ENCODE measurements around the gene SAMM50.

The SAMM50 gene

DNA sequence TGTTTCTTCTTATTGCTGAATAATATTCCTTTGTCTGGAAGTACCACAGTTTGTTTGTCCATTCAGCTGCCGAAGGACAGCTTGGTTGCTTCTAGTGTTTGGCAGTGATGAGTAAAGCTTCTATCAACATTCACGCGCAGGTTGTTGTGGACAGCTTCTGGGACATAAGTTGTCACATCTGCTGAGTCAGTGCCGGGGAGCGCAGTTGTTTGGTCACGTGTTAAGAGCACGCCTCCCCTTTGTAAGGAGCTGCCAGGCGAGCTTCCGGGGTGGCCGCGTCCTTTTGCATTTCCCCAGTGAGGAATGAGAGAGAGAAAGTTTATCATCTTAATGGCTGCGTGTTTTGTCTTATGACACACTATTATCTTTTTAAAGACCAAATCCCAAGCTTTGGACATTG lies 30.3 kb downstream of the SAMM50 start:
- Histone ChIP-seq H3K27me3 (ENCODE audit: control insufficient read depth, low read length) (no peaks in the 10 kb centered on the region), H3K4me3 (ENCODE audit: low read length) (no peak overlapping the region), H3F3A (ENCODE audit: control insufficient read depth, insufficient read depth) (no peaks in the 10 kb centered on the region), H3K9me2 (replicated peaks; ENCODE audit: control insufficient read depth, low read length) (no peaks in the 10 kb centered on the region), H3K36me3 (ENCODE audit: control insufficient read depth, low read length) (peaks cover 69% of the 10 kb centered on the region), H3K4me2 (ENCODE audit: low read length) (no peak overlapping the region), H3K4me1 (ENCODE audit: control insufficient read depth, low read length) (no peaks in the 10 kb centered on the region), H3K27ac (ENCODE audit: low read depth, low read length) (no peak overlapping the region), H3K79me2 (ENCODE audit: control insufficient read depth, low read length) (no peaks in the 10 kb centered on the region), H3K9me3 (ENCODE audit: control insufficient read depth, insufficient read depth, low read length) (no peaks in the 10 kb centered on the region), H4K20me1 (ENCODE audit: control insufficient read depth, insufficient read depth, low read depth, low read length) (no peaks in the 10 kb centered on the region)
- TF ChIP-seq, protein P1, sequence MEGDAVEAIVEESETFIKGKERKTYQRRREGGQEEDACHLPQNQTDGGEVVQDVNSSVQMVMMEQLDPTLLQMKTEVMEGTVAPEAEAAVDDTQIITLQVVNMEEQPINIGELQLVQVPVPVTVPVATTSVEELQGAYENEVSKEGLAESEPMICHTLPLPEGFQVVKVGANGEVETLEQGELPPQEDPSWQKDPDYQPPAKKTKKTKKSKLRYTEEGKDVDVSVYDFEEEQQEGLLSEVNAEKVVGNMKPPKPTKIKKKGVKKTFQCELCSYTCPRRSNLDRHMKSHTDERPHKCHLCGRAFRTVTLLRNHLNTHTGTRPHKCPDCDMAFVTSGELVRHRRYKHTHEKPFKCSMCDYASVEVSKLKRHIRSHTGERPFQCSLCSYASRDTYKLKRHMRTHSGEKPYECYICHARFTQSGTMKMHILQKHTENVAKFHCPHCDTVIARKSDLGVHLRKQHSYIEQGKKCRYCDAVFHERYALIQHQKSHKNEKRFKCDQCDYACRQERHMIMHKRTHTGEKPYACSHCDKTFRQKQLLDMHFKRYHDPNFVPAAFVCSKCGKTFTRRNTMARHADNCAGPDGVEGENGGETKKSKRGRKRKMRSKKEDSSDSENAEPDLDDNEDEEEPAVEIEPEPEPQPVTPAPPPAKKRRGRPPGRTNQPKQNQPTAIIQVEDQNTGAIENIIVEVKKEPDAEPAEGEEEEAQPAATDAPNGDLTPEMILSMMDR (IDR thresholded peaks at IDR 0.05; ENCODE audit: low read depth, low read length, poor library complexity, severe bottlenecking) = no peak
- TF ChIP-seq EZH2phosphoT487 (IDR thresholded peaks at IDR 0.05; ENCODE audit: borderline replicate concordance, low read length) = no peak

DNA sequence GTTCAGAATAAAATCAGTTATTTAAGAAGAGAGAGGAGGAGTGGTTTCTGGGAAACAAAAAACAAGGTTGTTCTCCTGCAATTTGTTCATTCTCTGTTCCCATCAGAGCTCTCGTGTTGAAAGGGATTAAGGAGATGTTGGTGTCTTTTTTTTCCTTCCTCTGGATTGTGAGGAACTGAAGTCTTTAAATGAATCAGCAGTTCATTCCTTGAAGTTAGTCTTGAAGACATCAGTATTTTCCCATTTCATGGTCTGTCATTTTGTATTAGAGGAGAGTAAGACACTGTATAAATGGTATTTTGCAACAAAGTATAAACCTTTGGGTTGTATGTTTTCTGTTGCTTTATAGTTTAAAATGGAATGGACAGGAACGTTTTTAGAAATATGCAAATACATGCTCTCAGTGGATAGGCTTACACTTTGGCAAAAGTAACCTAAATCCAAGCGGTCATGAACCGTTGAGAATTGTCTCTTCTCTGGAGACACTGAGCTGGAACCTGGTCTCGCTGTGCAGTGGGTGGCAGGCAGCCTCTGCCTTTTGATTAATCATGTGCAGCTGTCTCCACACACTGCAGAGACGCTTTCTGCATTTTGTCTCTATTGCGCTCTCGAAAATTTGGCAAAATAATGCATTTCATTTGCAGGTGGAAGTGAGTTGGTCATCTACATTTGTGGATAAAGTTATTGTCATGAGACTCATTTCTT lies 33.0 kb downstream of the SAMM50 start:
- Histone ChIP-seq H3K4me3 (ENCODE audit: low read length) (no peak overlapping the region), H3K36me3 (ENCODE audit: control insufficient read depth, low read length) (peaks cover 72% of the 10 kb centered on the region), H3K4me2 (ENCODE audit: low read length) (no peak overlapping the region), H3K9me2 (replicated peaks; ENCODE audit: control insufficient read depth, low read length) (no peaks in the 10 kb centered on the region), H3K4me1 (ENCODE audit: control insufficient read depth, low read length) (peaks cover 8% of the 10 kb centered on the region), H3K27ac (ENCODE audit: low read depth, low read length) (no peak overlapping the region), H3K79me2 (ENCODE audit: control insufficient read depth, low read length) (no peaks in the 10 kb centered on the region), H3K27me3 (ENCODE audit: control insufficient read depth, low read length) (no peaks in the 10 kb centered on the region), H3K9me3 (ENCODE audit: control insufficient read depth, insufficient read depth, low read length) (no peaks in the 10 kb centered on the region), H4K20me1 (ENCODE audit: control insufficient read depth, insufficient read depth, low read depth, low read length) (peaks cover under 1% of the 10 kb centered on the region; the same call in 1 of the 2 replicates), H3F3A (ENCODE audit: control insufficient read depth, insufficient read depth) (no peaks in the 10 kb centered on the region)
- TF ChIP-seq, protein P1 (IDR thresholded peaks at IDR 0.05; ENCODE audit: low read depth, low read length, poor library complexity, severe bottlenecking) = no peak
- no peak for TF ChIP-seq EZH2phosphoT487 (IDR thresholded peaks at IDR 0.05; ENCODE audit: borderline replicate concordance, low read length)

DNA sequence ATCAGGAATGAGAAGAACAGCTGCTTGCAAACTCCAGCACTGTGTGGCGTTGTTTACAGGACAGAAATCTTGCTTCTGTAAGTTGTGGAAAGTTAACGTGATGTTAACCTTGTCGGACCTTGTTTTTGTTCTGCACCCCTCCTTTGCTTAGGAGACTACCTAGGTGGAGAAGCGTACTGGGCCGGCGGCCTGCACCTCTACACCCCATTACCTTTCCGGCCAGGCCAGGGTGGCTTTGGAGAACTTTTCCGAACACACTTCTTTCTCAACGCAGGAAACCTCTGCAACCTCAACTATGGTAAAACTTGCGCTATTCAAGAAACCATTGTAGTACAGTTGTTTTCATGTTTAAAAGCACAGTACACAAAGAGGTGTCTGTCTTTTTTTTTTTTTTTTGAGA lies 33.7 kb downstream of the SAMM50 start:
- Histone ChIP-seq H3K4me2 (ENCODE audit: low read length) (no peak overlapping the region), H3K9me3 (ENCODE audit: control insufficient read depth, insufficient read depth, low read length) (no peaks in the 10 kb centered on the region), H3K79me2 (ENCODE audit: control insufficient read depth, low read length) (0 out of 2 replicates have a peak, but pooled peaks cover 6% of the 10 kb centered on the region), H3K36me3 (ENCODE audit: control insufficient read depth, low read length) (peaks cover 72% of the 10 kb centered on the region), H3K27ac (ENCODE audit: low read depth, low read length) (no peak overlapping the region), H3F3A (ENCODE audit: control insufficient read depth, insufficient read depth) (no peaks in the 10 kb centered on the region), H3K27me3 (ENCODE audit: control insufficient read depth, low read length) (no peaks in the 10 kb centered on the region), H3K4me3 (ENCODE audit: low read length) (no peak overlapping the region), H4K20me1 (ENCODE audit: control insufficient read depth, insufficient read depth, low read depth, low read length) (peaks cover 6% of the 10 kb centered on the region; the same call in 1 of the 2 replicates), H3K9me2 (replicated peaks; ENCODE audit: control insufficient read depth, low read length) (no peaks in the 10 kb centered on the region), H3K4me1 (ENCODE audit: control insufficient read depth, low read length) (peaks cover 15% of the 10 kb centered on the region)
- no peak for TF ChIP-seq EZH2phosphoT487 (IDR thresholded peaks at IDR 0.05; ENCODE audit: borderline replicate concordance, low read length)
- TF ChIP-seq, protein P1 (IDR thresholded peaks at IDR 0.05; ENCODE audit: low read depth, low read length, poor library complexity, severe bottlenecking) = no peak
